ENCODE results near the gene CEMIP. TPM values are rescaled to one million over a fixed set of nuclear protein-coding genes. Genes with fewer than 3 reads are reported as not detected.

CEMIP gene
- total RNA-seq, 1 experiment from 2014 or later, result 0.07 TPM

GRCh38 chr15:80849308-80849707 lies 70.1 kb downstream of the CEMIP start:
- ChIA-PET POLR2A (no interaction called here), CTCF (interaction anchor here (0.7 kb wide), 1 partner anchor 73 kb away, joined by 4 read pairs; no protein-coding TSS in a partner anchor)
- intact Hi-C loops (cut with micrococcal nuclease; ENCODE audit: unreplicated experiment), result no loop called here
- Histone ChIP-seq H3K4me3 (ENCODE audit: low read depth, low read length) (no peak overlapping the region), H3K27me3 (replicated peaks; ENCODE audit: control insufficient read depth, insufficient read depth, low read length) (no peaks in the 10 kb centered on the region), H3K36me3 (ENCODE audit: control insufficient read depth, insufficient read depth, low read length) (no peaks in the 10 kb centered on the region), H3K4me1 (no peaks in the 10 kb centered on the region), H3K9me3 (no peaks in the 10 kb centered on the region)
- TF ChIP-seq CTCF (IDR thresholded peaks at IDR 0.05; ENCODE audit: insufficient read depth in 1 of 2, low read depth in 1 of 2, low read length in 1 of 2, severe bottlenecking in 1 of 2, unreplicated experiment in 1 of 2), result no peak
- no TSS peak for BruUV-seq (replicated peaks)
- Mint-ChIP-seq H3K4me1 (ENCODE audit: low read depth, unreplicated experiment) (no peaks in the 10 kb centered on the region), H3K27ac (ENCODE audit: unreplicated experiment) (no peak overlapping the region), H3K36me3 (ENCODE audit: insufficient read depth, unreplicated experiment) (no peaks in the 10 kb centered on the region), H3K9me3 (ENCODE audit: unreplicated experiment) (no peaks in the 10 kb centered on the region), H3K4me3 (ENCODE audit: unreplicated experiment) (no peak overlapping the region), H3K27me3 (ENCODE audit: insufficient read depth, unreplicated experiment) (peaks cover 8% of the 10 kb centered on the region)
- DNase-seq, result no peak

- Mint-ChIP-seq H3K4me1 (ENCODE audit: low read depth, unreplicated experiment) (no peaks in the 10 kb centered on the region), H3K27me3 (ENCODE audit: insufficient read depth, unreplicated experiment) (peaks cover 8% of the 10 kb centered on the region), H3K27ac (ENCODE audit: unreplicated experiment) (no peak overlapping the region), H3K36me3 (ENCODE audit: insufficient read depth, unreplicated experiment) (no peaks in the 10 kb centered on the region), H3K9me3 (ENCODE audit: unreplicated experiment) (no peaks in the 10 kb centered on the region), H3K4me3 (ENCODE audit: unreplicated experiment) (no peak overlapping the region)
- ChIA-PET POLR2A (no interaction called here), CTCF (no interaction called here)
- TF ChIP-seq CTCF (IDR thresholded peaks at IDR 0.05; ENCODE audit: insufficient read depth in 1 of 2, low read depth in 1 of 2, low read length in 1 of 2, severe bottlenecking in 1 of 2, unreplicated experiment in 1 of 2), result no peak
- no peaks in the 10 kb centered on the region for H3K9me3 ChIP-seq
- no peaks in the 10 kb centered on the region for H3K27me3 ChIP-seq (replicated peaks; ENCODE audit: control insufficient read depth, insufficient read depth, low read length)
- no peaks in the 10 kb centered on the region for H3K36me3 ChIP-seq (ENCODE audit: control insufficient read depth, insufficient read depth, low read length)
- no peaks in the 10 kb centered on the region for H3K4me1 ChIP-seq
- no peak for DNase-seq
- no peak overlapping the region for H3K4me3 ChIP-seq (ENCODE audit: low read depth, low read length)
- BruUV-seq (replicated peaks), result no TSS peak
- intact Hi-C loops (cut with micrococcal nuclease; ENCODE audit: unreplicated experiment), result no loop called here
These were observed 71.8 kb downstream of the CEMIP start for GRCh38 chr15:80850941-80851451.

- no peak for DNase-seq
- no peaks in the 10 kb centered on the region for H3K9me3 Mint-ChIP-seq (ENCODE audit: unreplicated experiment)
- no peak overlapping the region for H3K4me3 ChIP-seq (ENCODE audit: low read depth, low read length)
- no peaks in the 10 kb centered on the region for H3K27me3 ChIP-seq (replicated peaks; ENCODE audit: control insufficient read depth, insufficient read depth, low read length)
- ChIA-PET POLR2A (no interaction called here), CTCF (no interaction called here)
- no peak overlapping the region for H3K27ac Mint-ChIP-seq (ENCODE audit: unreplicated experiment)
- H3K27me3 Mint-ChIP-seq (ENCODE audit: insufficient read depth, unreplicated experiment), result peaks cover 8% of the 10 kb centered on the region
- intact Hi-C loops (cut with micrococcal nuclease; ENCODE audit: unreplicated experiment), result no loop called here
- no peaks in the 10 kb centered on the region for H3K9me3 ChIP-seq
- H3K36me3 Mint-ChIP-seq (ENCODE audit: insufficient read depth, unreplicated experiment), result no peaks in the 10 kb centered on the region
- no peaks in the 10 kb centered on the region for H3K4me1 ChIP-seq
- H3K36me3 ChIP-seq (ENCODE audit: control insufficient read depth, insufficient read depth, low read length), result no peaks in the 10 kb centered on the region
- no TSS peak for BruUV-seq (replicated peaks)
- no peak for TF ChIP-seq CTCF (IDR thresholded peaks at IDR 0.05; ENCODE audit: insufficient read depth in 1 of 2, low read depth in 1 of 2, low read length in 1 of 2, severe bottlenecking in 1 of 2, unreplicated experiment in 1 of 2)
- H3K4me1 Mint-ChIP-seq (ENCODE audit: low read depth, unreplicated experiment), result no peaks in the 10 kb centered on the region
- no peak overlapping the region for H3K4me3 Mint-ChIP-seq (ENCODE audit: unreplicated experiment)
These were observed 73.5 kb downstream of the CEMIP start for GRCh38 chr15:80852676-80853075.
